Fibroblast of the aortic adventitia (primary cell): ENCODE measurements around the gene HEATR1. TPM values are rescaled to one million over a fixed set of nuclear protein-coding genes. Genes with fewer than 3 reads are reported as not detected.
A peak's percentile ranks its signal among the peaks of the same experiment; 100 is the strongest.
"Not testable (repeated sequence)": the region's sequence is repeated elsewhere in the genome, so short reads cannot be mapped to it uniquely, and the experiment has no call there.

Experiments
- DNase-seq: peaks from one replicate; pipeline ENCODE4 v3.0.0-alpha.2; 2010; ENCODE audit warnings: low read depth
- H3K4me3 ChIP-seq: 2 replicates; pipeline ENCODE4 v1.5.1; 2011; ENCODE audit warnings: low read depth, mild to moderate bottlenecking, control low read depth, low read length, moderate library complexity
- total RNA-seq: library from RNA; depleted of rRNA; stranded (reverse); fragments of >200 nt; gene quantifications from 2 replicates; pipeline ENCODE4 v1.2.3, GENCODE V29; 2012; ENCODE audit warnings: low replicate concordance
- TF ChIP-seq, protein P1 (sequence below): IDR thresholded peaks from 2 replicates; pipeline ENCODE4 v1.5.1; 2011; ENCODE audit warnings: mild to moderate bottlenecking, low read length, control low read depth, inconsistent platforms; ENCODE audit not compliant: insufficient read depth

HEATR1 gene
- total RNA-seq, 1 donor, result 62.5 TPM

DNA sequence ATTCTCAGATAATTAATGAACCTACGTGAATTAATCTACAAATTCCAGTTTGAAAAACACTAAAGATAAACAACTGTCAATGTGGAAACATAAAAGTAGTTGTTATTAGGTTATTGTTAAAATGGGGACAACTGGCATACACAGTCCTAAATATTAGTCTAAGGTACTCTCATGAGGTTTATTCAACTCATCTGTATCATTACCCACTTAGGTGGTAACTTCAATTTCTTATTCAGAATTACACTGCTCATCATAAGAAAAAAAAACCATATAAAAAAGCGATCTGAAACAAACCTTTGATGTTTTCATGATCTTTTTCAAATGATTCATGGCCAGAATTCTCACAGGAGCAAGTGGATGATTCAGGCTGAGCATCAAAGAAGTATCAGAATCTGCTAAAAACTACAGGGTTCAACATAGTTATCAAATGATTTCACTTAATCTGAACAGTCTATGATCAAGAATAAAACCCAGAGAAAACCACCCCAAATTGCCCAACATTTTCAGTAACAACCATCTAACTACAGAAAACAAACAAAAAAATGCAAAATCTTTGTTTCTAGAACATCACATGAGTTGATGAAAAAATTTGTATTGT, 13.7 kb downstream of the HEATR1 start:
- H3K4me3 ChIP-seq, result no peak overlapping the region
- TF ChIP-seq, protein P1, sequence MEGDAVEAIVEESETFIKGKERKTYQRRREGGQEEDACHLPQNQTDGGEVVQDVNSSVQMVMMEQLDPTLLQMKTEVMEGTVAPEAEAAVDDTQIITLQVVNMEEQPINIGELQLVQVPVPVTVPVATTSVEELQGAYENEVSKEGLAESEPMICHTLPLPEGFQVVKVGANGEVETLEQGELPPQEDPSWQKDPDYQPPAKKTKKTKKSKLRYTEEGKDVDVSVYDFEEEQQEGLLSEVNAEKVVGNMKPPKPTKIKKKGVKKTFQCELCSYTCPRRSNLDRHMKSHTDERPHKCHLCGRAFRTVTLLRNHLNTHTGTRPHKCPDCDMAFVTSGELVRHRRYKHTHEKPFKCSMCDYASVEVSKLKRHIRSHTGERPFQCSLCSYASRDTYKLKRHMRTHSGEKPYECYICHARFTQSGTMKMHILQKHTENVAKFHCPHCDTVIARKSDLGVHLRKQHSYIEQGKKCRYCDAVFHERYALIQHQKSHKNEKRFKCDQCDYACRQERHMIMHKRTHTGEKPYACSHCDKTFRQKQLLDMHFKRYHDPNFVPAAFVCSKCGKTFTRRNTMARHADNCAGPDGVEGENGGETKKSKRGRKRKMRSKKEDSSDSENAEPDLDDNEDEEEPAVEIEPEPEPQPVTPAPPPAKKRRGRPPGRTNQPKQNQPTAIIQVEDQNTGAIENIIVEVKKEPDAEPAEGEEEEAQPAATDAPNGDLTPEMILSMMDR, result no peak

DNA sequence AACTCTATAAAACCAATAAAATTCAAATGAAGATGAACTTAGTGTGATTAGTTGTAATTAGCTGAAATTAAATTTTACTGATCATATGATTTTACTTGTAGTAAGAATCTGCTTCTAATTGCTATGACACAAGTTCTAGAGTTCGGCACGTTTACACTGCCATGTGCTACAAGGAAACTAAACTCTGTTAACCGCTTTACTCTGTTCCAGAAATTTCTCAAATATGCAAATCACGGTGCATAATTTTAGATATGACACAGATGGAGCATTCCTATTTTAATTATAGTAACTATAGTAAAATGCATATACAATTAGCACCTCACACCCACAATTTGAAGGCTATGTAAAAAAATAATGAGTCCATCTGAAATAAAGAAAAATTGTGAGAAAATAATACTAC, 14.8 kb downstream of the HEATR1 start:
- DNase-seq, result no peak
- TF ChIP-seq, protein P1, result no peak
- no peak overlapping the region for H3K4me3 ChIP-seq

More for the DNA sequence above, 13.7 kb downstream of the HEATR1 start:
- no peak for DNase-seq

DNA sequence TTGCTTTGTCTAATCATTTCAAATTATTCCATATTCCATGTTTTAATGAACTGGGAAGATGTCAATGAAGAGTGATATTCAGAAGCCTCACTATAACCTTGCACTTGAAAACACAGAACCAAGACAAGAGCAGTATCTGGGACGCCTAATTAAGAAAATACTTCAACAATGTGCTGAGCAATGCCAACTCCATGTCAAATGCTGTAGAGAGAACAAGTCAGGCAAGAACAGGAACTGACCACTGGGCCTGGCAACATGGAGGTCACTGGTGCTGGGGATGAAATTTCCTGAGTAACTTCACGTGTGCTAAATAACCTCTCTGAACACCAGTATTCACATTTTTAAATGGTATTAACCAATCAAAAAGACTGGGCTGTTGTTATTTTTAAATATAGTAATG, 22.8 kb downstream of the HEATR1 start:
- no peak overlapping the region for H3K4me3 ChIP-seq
- TF ChIP-seq, protein P1, result no peak
- DNase-seq, result no peak

DNA sequence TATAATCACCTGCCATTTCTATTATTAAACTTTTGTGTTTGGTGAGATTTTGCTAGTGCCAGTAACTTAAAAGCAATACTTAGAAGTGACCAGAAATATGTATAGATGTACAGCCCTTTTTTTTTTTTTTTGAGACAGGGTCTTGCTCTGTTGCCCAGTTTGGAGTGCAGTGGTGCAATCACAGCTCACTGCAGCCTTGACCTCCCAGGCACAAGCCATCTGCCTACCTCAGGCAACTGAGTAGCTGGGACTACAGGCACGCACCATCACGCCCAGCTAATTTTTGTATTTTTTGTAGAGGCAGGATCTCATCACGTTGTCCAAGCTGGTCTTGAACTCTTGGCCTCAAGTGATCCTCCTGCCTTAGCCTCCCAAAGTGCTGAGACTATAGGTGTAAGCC, 23.9 kb downstream of the HEATR1 start:
- DNase-seq, H3K4me3 ChIP-seq: not testable (repeated sequence)

DNA sequence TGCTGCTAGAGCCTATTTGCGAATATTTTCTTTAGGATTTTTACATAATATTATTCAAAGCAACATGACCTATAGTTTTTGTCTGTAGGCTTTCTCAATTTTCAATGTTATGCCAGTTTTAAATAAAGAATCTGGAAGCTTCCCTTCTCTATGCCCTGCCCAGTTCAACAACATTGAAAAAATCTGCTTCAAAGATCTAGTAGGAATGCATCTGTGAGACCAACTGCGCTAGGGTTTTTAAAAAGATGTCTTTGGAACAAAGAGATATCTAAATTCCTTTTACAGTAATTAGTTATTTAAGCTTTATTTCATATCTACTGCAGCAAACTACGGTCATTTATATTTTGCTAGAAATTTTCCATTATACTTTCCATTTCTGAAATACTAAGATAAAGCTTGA, 25.7 kb downstream of the HEATR1 start:
- TF ChIP-seq, protein P1, result no peak
- H3K4me3 ChIP-seq, result no peak overlapping the region
- DNase-seq, result no peak

DNA sequence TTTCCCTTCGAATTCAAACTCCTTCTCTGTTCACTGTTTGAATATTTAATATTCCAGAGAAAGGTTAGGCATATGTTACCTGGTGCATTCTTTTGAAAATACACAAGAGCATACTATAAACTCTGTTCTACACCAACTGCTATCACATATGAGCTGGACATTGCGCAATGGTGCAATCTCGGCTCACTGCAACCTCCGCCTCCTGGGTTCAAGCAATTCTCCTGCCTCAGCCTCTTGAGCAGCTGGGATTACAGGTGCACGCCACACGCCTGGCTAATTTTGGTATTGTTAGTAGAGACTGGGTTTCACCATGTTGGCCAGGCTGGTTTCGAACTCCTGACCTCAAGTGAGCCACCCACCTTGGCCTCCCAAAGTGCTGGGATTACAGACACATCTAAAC, 27.3 kb downstream of the HEATR1 start:
- not testable (repeated sequence) for DNase-seq, H3K4me3 ChIP-seq

DNA sequence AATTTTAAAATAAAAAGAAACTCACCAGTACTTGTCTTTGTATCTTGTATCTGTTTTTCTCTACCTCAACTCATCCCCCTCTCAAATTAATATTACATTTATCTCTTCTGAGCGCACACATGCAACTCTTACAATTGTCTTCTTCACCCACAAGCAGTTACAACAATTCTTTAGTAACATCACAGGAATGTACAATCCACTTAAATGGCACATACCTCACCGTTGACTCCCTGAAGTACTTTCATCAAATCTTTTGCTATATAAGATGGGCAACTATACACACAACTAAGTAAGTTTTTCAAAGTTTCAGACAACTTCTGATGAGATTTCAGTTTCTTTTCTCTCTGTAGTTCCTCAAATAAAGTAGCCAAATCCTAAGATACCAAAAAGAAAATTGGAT, 28.3 kb downstream of the HEATR1 start:
- TF ChIP-seq, protein P1, result no peak
- DNase-seq, result peak; percentile 13
- H3K4me3 ChIP-seq, result no peak overlapping the region

DNA sequence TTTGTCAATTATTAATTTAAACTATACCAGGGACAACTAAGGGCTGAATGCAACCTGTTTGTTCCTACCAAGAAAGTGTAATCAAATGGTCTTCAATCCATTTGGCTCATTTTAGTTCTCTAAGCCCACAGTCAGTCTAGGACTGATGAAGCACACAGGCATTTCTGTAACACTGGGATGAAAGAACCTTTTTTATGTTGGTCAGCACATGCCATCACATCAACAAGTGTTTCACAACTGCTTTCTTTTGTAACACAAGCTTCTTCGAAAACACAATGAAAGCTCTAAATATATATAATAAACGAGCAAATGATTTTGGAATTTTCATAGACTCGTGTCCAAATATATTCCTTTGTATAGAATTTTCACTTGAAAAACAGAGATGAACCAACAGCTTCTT, 28.8 kb downstream of the HEATR1 start:
- H3K4me3 ChIP-seq, result no peak overlapping the region
- no peak for DNase-seq
- TF ChIP-seq, protein P1, result no peak
